Chondrocyte (in vitro differentiated cells): Measurements from ENCODE around the gene DOK7. TPM values are rescaled to one million over a fixed set of nuclear protein-coding genes. Genes with fewer than 3 reads are reported as not detected.

Experiments used
- DNase-seq: peaks from one replicate; pipeline ENCODE4 v3.0.0; 2021; ENCODE audit warnings: mixed read lengths, low spot score
- H3K27ac Mint-ChIP-seq: one replicate; pipeline ENCODE4 v1.8.0; 2021; ENCODE audit warnings: mild to moderate bottlenecking, moderate library complexity, mixed read lengths; ENCODE audit not compliant: unreplicated experiment
- H3K27me3 Mint-ChIP-seq: 2 replicates; pipeline ENCODE4 v1.8.0; 2021; ENCODE audit warnings: low read depth, mixed read lengths
- H3K36me3 Mint-ChIP-seq: 2 replicates; pipeline ENCODE4 v1.8.0; 2021; ENCODE audit warnings: low read depth, mixed read lengths
- H3K4me1 Mint-ChIP-seq: 2 replicates; pipeline ENCODE4 v1.8.0; 2021; ENCODE audit warnings: low read depth, mild to moderate bottlenecking, mixed read lengths
- H3K4me3 Mint-ChIP-seq: one replicate; pipeline ENCODE4 v1.8.0; 2021; ENCODE audit warnings: mild to moderate bottlenecking, moderate library complexity, mixed read lengths; ENCODE audit not compliant: unreplicated experiment
- H3K9me3 Mint-ChIP-seq: 2 replicates; pipeline ENCODE4 v1.8.0; 2021; ENCODE audit warnings: low read depth, mixed read lengths
- total RNA-seq: library from RNA; stranded (reverse); gene quantifications from 3 replicates; pipeline ENCODE4 v1.2.1, GENCODE V29; 2021
- TF ChIP-seq, protein P1 (sequence below): fragments of 200-600 bp; sonication (generic); IDR thresholded peaks from 2 replicates; pipeline ENCODE4 v1.5.0; 2021; ENCODE audit warnings: antibody characterized with exemption, mild to moderate bottlenecking, moderate library complexity

The DOK7 gene
- total RNA-seq, 1 donor from 2014 or later, result 0.37 TPM

DNA sequence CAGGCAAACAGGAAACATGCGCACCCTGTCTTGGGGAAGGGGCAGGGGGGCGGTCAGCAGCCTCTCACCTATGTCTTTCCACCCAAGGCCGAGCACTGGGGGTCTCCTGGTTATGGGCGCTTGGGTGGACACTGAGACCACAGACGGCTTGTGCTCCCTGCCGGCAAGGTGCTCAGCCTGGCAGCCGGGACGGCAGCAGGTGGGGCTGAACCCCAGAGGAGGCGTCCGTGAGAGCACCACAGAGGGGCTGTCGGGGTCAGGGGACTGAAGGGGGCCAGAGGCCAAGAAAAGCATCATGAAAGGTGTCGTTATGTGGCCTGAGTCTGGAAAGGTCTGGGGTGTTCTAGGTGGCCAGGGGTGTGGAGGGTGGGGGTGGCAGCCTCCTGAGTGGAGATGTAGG, 19.6 kb downstream of the DOK7 start:
- DNase-seq, result no peak
- Mint-ChIP-seq H3K4me1 (peaks cover 2% of the 10 kb centered on the region), H3K27ac (no peak overlapping the region), H3K36me3 (no peaks in the 10 kb centered on the region), H3K4me3 (no peak overlapping the region), H3K27me3 (peaks cover 4% of the 10 kb centered on the region), H3K9me3 (no peaks in the 10 kb centered on the region)
- TF ChIP-seq, protein P1, sequence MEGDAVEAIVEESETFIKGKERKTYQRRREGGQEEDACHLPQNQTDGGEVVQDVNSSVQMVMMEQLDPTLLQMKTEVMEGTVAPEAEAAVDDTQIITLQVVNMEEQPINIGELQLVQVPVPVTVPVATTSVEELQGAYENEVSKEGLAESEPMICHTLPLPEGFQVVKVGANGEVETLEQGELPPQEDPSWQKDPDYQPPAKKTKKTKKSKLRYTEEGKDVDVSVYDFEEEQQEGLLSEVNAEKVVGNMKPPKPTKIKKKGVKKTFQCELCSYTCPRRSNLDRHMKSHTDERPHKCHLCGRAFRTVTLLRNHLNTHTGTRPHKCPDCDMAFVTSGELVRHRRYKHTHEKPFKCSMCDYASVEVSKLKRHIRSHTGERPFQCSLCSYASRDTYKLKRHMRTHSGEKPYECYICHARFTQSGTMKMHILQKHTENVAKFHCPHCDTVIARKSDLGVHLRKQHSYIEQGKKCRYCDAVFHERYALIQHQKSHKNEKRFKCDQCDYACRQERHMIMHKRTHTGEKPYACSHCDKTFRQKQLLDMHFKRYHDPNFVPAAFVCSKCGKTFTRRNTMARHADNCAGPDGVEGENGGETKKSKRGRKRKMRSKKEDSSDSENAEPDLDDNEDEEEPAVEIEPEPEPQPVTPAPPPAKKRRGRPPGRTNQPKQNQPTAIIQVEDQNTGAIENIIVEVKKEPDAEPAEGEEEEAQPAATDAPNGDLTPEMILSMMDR, result no peak

DNA sequence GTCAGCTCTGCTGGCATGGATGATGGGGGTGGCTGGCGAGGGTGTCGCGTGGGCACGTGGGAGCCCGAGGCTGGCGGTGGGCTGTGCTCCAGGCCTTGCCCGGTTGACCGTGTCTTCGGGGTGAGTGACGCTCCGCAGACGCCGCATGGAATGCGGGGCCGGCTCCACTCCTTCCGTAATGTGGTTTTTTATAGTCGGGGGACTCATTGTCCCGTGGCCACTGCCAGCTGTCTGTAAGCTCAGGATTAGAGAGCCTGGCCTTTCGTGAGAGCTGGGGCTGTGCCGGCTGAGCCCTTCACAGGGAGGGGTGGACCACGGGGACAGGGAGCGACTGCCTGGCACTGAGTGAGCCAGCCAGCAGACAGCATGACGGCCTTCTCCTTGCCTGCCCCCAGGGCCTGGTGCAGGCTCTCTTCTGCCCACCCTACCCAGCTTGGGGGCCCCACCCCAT, 20.4 kb downstream of the DOK7 start:
- Mint-ChIP-seq H3K36me3 (no peaks in the 10 kb centered on the region), H3K9me3 (no peaks in the 10 kb centered on the region), H3K4me3 (no peak overlapping the region), H3K27ac (no peak overlapping the region), H3K4me1 (peaks cover 2% of the 10 kb centered on the region), H3K27me3 (peaks cover 4% of the 10 kb centered on the region)
- TF ChIP-seq, protein P1, result no peak
- no peak for DNase-seq

DNA sequence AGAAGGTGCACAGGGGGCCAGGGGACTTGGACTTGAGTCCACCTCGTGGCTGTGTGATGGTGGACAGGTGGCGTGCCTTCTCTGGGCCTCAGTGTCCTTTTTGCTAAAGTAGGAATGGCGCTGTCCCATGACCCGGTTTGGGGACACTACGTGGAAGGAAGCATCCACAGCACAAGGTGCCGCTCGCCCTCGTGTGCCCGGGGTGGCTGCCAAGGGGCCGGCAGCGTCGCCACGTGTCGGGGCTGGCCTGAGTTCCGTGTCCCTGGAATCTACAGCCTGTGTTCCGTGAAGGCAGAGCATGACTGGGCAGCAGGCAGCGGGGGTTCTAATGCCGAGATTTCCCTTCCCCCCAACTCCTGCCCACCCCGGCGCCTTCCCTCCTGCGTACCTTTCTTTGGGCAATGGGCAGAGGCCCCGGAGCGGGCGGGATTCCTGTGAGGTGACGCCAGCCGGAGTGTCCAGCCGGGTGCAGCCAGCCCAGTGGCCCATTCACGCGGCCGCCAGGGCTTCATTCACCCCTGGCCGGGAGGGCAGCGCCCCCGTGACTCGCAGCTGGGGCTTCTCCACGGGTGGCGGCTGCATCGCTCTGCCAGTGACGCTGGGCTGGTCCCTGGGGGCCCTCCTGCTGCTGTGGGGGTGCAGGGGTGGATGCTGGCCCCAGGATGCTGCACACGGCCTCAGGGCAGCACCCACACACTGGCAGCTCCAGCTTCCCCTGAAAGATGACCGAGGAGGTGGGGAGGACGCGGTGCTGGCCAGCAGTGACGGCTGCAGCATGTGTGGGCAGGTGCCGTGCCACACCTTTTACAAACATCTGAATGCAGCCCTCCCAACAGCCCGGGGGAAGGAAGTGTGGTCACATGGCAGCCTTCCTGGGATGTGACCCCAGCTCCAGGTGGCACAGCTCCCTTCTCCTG, 21.2 kb downstream of the DOK7 start:
- peaks cover 4% of the 10 kb centered on the region for H3K27me3 Mint-ChIP-seq
- H3K4me3 Mint-ChIP-seq, result no peak overlapping the region
- peaks cover 2% of the 10 kb centered on the region for H3K4me1 Mint-ChIP-seq
- DNase-seq, result no peak
- TF ChIP-seq, protein P1, result no peak
- H3K9me3 Mint-ChIP-seq, result no peaks in the 10 kb centered on the region
- no peak overlapping the region for H3K27ac Mint-ChIP-seq
- no peaks in the 10 kb centered on the region for H3K36me3 Mint-ChIP-seq

DNA sequence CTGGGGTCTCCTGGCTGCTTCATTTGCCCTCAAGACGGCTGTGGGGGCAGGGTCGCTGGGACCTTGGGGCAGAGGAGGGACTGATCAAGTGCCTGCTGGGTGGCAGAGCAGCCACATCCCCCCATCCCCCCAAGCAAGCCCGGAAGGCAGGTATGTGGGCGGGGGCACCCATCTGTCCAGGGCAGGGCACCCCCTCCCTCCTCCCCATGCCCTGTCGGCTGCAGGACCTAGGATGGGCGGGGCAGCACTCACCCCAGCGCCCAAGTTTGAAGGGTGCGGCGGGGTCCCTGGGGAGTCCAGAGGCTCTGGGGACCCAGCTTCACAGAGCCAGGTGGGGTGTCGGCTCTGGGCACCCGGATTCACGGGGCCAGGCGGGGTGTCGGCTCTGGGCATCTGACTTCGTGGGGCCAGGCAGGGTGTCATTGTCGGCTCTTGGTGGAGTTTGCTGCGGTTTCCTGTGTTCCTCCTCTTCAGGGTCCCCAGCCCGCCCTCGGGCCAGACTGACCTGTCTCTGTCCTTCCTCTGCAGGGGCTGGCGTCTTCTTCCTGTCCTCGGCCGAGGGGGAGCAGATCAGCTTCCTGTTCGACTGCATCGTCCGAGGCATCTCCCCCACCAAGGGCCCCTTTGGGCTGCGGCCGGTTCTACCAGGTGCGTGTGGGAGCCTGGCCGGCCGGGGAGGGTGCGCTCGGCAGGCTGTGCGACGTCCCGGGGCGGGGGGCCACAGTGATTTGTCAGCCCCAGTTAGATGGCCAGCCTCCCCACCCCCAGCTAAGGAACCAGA, 22.1 kb downstream of the DOK7 start:
- no peak for DNase-seq
- TF ChIP-seq, protein P1, result no peak
- Mint-ChIP-seq H3K9me3 (no peaks in the 10 kb centered on the region), H3K27me3 (peaks cover 4% of the 10 kb centered on the region), H3K36me3 (no peaks in the 10 kb centered on the region), H3K27ac (no peak overlapping the region), H3K4me3 (no peak overlapping the region), H3K4me1 (peaks cover 2% of the 10 kb centered on the region)

DNA sequence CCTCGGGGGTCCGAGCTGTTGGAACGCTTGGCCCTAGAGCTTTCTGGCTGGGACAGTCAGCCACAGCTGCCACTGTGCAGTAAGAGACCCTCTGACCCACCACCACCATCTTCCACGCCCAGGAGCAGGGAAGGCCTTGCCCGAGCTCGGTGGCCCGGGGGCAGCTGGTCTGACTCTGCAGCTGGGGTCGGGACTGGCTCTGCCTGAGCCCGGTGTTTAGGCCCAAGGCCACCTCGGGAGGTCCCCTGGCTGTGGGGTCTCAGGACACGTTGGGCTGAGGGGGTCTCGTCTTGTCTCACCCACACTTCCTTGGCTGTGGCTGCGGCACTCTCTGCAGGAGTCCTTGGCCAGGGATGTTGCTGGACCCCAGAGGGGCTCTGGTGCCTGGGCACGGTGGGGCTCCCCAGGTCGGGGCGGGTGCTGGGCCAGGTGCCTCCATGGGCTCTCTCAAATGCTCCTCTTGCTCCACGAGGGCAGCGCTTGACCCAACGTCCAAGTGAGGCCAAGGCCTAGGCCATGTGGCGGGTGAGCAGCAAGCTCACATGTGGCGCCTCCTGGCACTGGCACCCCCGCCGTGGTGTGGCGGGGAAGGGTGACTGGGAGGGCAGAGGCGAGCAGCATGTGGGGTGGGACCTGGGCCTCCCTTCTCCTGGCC, 22.9 kb downstream of the DOK7 start:
- H3K27ac Mint-ChIP-seq, result no peak overlapping the region
- H3K4me3 Mint-ChIP-seq, result no peak overlapping the region
- no peaks in the 10 kb centered on the region for H3K36me3 Mint-ChIP-seq
- no peaks in the 10 kb centered on the region for H3K4me1 Mint-ChIP-seq
- no peak for DNase-seq
- peaks cover 4% of the 10 kb centered on the region for H3K27me3 Mint-ChIP-seq
- TF ChIP-seq, protein P1, result no peak
- H3K9me3 Mint-ChIP-seq, result no peaks in the 10 kb centered on the region
